ENCODE results near the gene JPH3.

Gene JPH3

DNA sequence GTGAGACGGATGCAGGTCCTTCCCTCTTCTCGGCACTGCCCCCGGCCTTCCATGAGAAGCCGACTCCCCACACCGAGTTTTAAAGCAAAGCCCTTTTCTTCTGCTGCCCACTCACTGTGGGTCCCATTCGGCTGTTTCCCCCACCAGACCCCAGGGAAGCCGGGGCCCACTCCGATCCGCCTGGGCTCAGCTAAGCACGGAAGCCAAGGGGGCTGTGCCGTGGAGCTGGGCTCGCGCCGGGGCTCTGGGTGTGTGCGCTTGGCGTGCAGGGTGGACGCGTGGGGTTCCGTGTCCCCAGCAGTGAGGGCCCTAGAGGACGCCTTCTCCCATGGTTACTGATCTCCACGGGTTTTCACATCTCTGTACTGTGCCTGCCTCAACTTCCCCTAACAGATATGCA is 94.9 kb downstream of the JPH3 start:
- H3K4me1 Mint-ChIP-seq, result peaks cover 3% of the 10 kb centered on the region
- H3K4me3 Mint-ChIP-seq, result no peak overlapping the region
- H3K27me3 Mint-ChIP-seq (ENCODE audit: low read depth, poor library complexity), result no peaks in the 10 kb centered on the region
- no peak for DNase-seq
- no peak for TF ChIP-seq CTCF (IDR thresholded peaks at IDR 0.05)
- H3K27ac Mint-ChIP-seq, result peak overlapping the region; percentile 52
- no peaks in the 10 kb centered on the region for H3K9me3 Mint-ChIP-seq
- peaks cover 11% of the 10 kb centered on the region for H3K36me3 Mint-ChIP-seq (ENCODE audit: low read depth)

DNA sequence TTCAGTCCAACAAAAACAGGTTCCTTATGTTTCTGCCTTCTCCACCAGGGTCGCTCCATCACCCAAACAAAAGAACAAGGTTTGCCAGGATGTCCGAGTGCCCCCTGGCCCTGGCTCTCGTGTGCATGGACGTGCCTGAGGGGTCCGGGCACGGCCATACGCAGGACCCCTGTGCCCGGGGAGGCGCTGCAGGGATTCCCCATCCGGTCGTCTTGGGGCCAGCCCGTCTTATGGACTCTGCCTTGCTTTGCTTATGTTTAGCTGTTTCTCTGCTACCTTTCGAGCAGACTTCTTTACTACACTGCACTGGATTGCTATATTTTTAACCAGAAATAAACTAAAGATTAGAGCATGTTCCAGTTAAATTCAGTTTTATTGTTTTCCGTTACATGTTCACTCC is 95.5 kb downstream of the JPH3 start:
- peak overlapping the region; percentile 52 for H3K27ac Mint-ChIP-seq

GRCh38 chr16:87698241-87698640 is 95.9 kb downstream of the JPH3 start:
- Mint-ChIP-seq H3K4me1 (peaks cover 13% of the 10 kb centered on the region), H3K27ac (peak overlapping the region; percentile 38), H3K4me3 (no peak overlapping the region), H3K27me3 (ENCODE audit: low read depth, poor library complexity) (no peaks in the 10 kb centered on the region), H3K9me3 (no peaks in the 10 kb centered on the region), H3K36me3 (ENCODE audit: low read depth) (peaks cover 11% of the 10 kb centered on the region)
- TF ChIP-seq CTCF (IDR thresholded peaks at IDR 0.05), result no peak
- DNase-seq, result no peak

More for the DNA sequence above, 95.5 kb downstream of the JPH3 start:
- Mint-ChIP-seq H3K27me3 (ENCODE audit: low read depth, poor library complexity) (no peaks in the 10 kb centered on the region), H3K36me3 (ENCODE audit: low read depth) (peaks cover 11% of the 10 kb centered on the region), H3K9me3 (no peaks in the 10 kb centered on the region), H3K4me1 (peaks cover 8% of the 10 kb centered on the region), H3K4me3 (no peak overlapping the region)
- DNase-seq, result no peak
- TF ChIP-seq CTCF (IDR thresholded peaks at IDR 0.05), result no peak

DNA sequence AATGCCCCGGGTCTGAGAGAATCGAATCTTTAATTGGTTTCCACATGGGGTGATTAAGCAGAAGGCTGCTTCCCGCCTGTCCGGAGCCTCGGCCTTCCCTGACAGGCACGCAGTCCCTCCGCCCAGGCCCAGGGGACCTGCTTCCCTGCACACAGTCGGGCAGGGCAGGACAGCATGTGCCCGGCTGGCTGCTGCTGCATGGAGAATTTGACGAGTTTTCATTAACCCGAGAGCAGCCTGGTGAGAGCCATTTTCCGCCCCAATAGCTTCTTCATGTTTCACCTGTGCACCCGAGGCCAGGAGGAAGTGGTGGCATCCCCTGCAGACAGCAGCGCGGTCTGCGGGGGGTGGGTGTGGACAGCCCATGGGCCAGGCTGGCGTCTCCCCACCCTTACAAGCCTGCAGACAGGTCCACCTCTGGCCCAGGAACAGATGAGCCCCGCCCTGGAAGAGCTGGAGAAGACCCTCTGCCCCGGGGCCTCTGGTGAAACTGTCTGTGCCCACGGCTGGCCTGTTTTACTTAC is 96.4 kb downstream of the JPH3 start:
- Mint-ChIP-seq H3K4me3 (no peak overlapping the region), H3K4me1 (peaks cover 17% of the 10 kb centered on the region), H3K9me3 (no peaks in the 10 kb centered on the region), H3K27ac (no peak overlapping the region), H3K27me3 (ENCODE audit: low read depth, poor library complexity) (no peaks in the 10 kb centered on the region), H3K36me3 (ENCODE audit: low read depth) (peaks cover 11% of the 10 kb centered on the region)
- no peak for DNase-seq
- no peak for TF ChIP-seq CTCF (IDR thresholded peaks at IDR 0.05)

DNA sequence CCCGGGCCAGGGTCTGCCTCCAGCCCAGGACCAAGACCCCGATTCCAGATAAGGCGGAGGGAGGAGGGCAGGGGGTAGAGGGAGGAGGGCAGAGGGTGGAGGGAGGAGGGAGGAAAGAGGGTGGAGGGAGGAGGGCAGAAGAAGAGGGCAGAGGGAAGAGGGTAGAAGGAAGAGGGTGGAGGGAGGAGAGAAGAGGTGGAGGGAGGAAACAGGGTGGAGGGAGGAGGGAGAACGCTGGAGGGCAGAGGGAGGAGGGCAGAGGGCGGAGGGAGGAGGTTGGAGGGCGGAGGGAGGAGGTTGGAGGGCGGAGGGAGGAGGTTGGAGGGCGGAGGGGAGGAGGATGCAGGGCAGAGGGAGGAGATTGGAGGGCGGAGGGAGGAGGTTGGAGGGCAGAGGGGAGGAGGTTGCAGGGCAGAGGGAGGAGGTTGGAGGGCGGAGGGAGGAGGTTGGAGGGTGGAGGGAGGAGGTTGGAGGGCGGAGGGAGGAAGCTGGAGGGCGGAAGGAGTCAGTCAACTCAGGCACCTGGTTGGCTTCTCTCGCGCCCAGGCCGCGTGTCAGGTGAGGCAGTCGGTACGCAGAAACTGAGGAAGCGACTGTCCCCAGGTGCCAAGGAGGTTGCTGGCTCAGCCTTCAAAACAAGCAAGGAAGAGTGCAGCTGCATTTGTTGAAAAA is 98.2 kb downstream of the JPH3 start:
- Mint-ChIP-seq H3K4me1 (peaks cover 27% of the 10 kb centered on the region), H3K27me3 (ENCODE audit: low read depth, poor library complexity) (peaks cover 3% of the 10 kb centered on the region), H3K4me3 (no peak overlapping the region), H3K27ac (no peak overlapping the region), H3K36me3 (ENCODE audit: low read depth) (peaks cover 15% of the 10 kb centered on the region), H3K9me3 (no peaks in the 10 kb centered on the region)
- no peak for TF ChIP-seq CTCF (IDR thresholded peaks at IDR 0.05)
- DNase-seq, result no peak

GRCh38 chr16:87701078-87701460 is 98.8 kb downstream of the JPH3 start:
- no peak overlapping the region for H3K27ac Mint-ChIP-seq
- no peak for TF ChIP-seq CTCF (IDR thresholded peaks at IDR 0.05)
- H3K9me3 Mint-ChIP-seq, result no peaks in the 10 kb centered on the region
- H3K36me3 Mint-ChIP-seq (ENCODE audit: low read depth), result peaks cover 15% of the 10 kb centered on the region
- peaks cover 3% of the 10 kb centered on the region for H3K27me3 Mint-ChIP-seq (ENCODE audit: low read depth, poor library complexity)
- DNase-seq, result no peak
- peaks cover 31% of the 10 kb centered on the region for H3K4me1 Mint-ChIP-seq
- H3K4me3 Mint-ChIP-seq, result no peak overlapping the region
